ENCODE data around the gene CPTP. TPM values are rescaled to one million over a fixed set of nuclear protein-coding genes. Genes with fewer than 3 reads are reported as not detected.

CPTP gene
- total and polyA plus RNA-seq, 10 of the 15 experiments (the other 5 are each of a cell fraction or from before 2014, with no cell fraction given) = 0.06 to 24.3 (median 10.0) TPM

GRCh38 chr1:1356796-1357401 is 32.3 kb downstream of the CPTP start (continued):
- TF ChIP-seq MLLT1 (IDR thresholded peaks at IDR 0.05) (no peak), GATAD2B (conservative IDR thresholded peaks at IDR 0.05; ENCODE audit: low read depth) (no peak), ETV6 (conservative IDR thresholded peaks at IDR 0.05 in 1 of 2, IDR thresholded peaks at IDR 0.05 in 1 of 2; ENCODE audit: borderline replicate concordance in 1 of 2, low read depth in 1 of 2) (no peak), SP1 (IDR thresholded peaks at IDR 0.05; ENCODE audit: low read depth, low read length) (no peak), RAD51 (IDR thresholded peaks at IDR 0.05) (no peak), HDAC6 (IDR thresholded peaks at IDR 0.05; ENCODE audit: unreplicated experiment) (no peak), FOXM1 (IDR thresholded peaks at IDR 0.05; ENCODE audit: low read depth, low read length) (no peak), HDAC2 (IDR thresholded peaks at IDR 0.05) (no peak), CBFB (IDR thresholded peaks at IDR 0.05; ENCODE audit: low read depth) (no peak)

GRCh38 chr1:1357871-1358432 is 33.4 kb downstream of the CPTP start:
- Histone ChIP-seq H3K27me3 (replicated peaks in 1 of 2; ENCODE audit: control insufficient read depth in 2 of 2, insufficient read depth in 2 of 2, low read length in 1 of 2) (peaks cover 0 to 3% of the 10 kb centered on the region in 2 experiments; a peak in 2 of 4 replicates), H3K9ac (ENCODE audit: control insufficient read depth, insufficient read depth, low read length) (no peak overlapping the region)
- RAD21 ChIA-PET (ENCODE audit: unreplicated experiment) = no interaction called here

More at GRCh38 chr1:1357871-1358432, 33.4 kb downstream of the CPTP start:
- ChIA-PET CTCF (interaction anchor here (1.7 kb wide), 1 partner anchor 13 kb away, joined by 8 read pairs; no protein-coding TSS in a partner anchor), POLR2A (no interaction called here), SMC1A (ENCODE audit: uncharacterized antibody, unreplicated experiment) (no interaction called here)
- no peaks in the 10 kb centered on the region for H4K20me1 ChIP-seq (ENCODE audit: control insufficient read depth, insufficient read depth)
- FAIRE-seq = no peak
- no peaks in the 10 kb centered on the region for H3K79me2 ChIP-seq (ENCODE audit: control insufficient read depth, insufficient read depth, low read length)
- DNase-seq (ENCODE audit: low read depth, low spot score) = no peak
- 16% methylated on average over 17 of the region's 18 CpGs for WGBS (ENCODE audit: insufficient coverage, insufficient replicate concordance, low lambda C conversion rate, missing lambda C conversion rate)
- no TSS peak for BruUV-seq (replicated peaks)
- TF ChIP-seq ETV6 (conservative IDR thresholded peaks at IDR 0.05 in 1 of 2, IDR thresholded peaks at IDR 0.05 in 1 of 2; ENCODE audit: borderline replicate concordance in 1 of 2, low read depth in 1 of 2) (no peak), POLR2AphosphoS2 (IDR thresholded peaks at IDR 0.05; ENCODE audit: low read depth, low read length) (no peak), HDGF (IDR thresholded peaks at IDR 0.05) (no peak), CHD1 (IDR thresholded peaks at IDR 0.05; ENCODE audit: low read depth, low read length) (no peak), FOXM1 (IDR thresholded peaks at IDR 0.05; ENCODE audit: low read depth, low read length) (no peak), YY1 (IDR thresholded peaks at IDR 0.05; ENCODE audit: low read depth, low read length) (no peak), NR2F1 (conservative IDR thresholded peaks at IDR 0.05) (no peak), RFX5 (IDR thresholded peaks at IDR 0.05; ENCODE audit: low read depth, low read length) (no peak), SMAD1 (IDR thresholded peaks at IDR 0.05; ENCODE audit: low read depth, partially characterized antibody) (no peak), POLR2A (IDR thresholded peaks at IDR 0.05; ENCODE audit: low read depth, low read length) (no peak), ZNF207 (IDR thresholded peaks at IDR 0.05; ENCODE audit: borderline replicate concordance) (no peak), SP1 (IDR thresholded peaks at IDR 0.05; ENCODE audit: low read depth, low read length) (no peak), ZBED1 (IDR thresholded peaks at IDR 0.05; ENCODE audit: borderline replicate concordance) (no peak), MYB (IDR thresholded peaks at IDR 0.05; ENCODE audit: borderline replicate concordance, low read depth, low read length) (no peak), IRF5 (IDR thresholded peaks at IDR 0.05; ENCODE audit: borderline replicate concordance) (no peak), ZNF384 (IDR thresholded peaks at IDR 0.05; ENCODE audit: borderline replicate concordance, low read depth, low read length) (no peak), BMI1 (IDR thresholded peaks at IDR 0.05; ENCODE audit: borderline replicate concordance) (no peak)
- no peak for ATAC-seq
- in situ Hi-C loops (cut with MboI) (no loop called here), intact Hi-C loops (cut with micrococcal nuclease; ENCODE audit: unreplicated experiment) (no loop called here)
- H3K27ac ChIP-seq (ENCODE audit: control insufficient read depth, insufficient read depth) = no peak overlapping the region
- peaks cover 5% of the 10 kb centered on the region for H3K4me1 ChIP-seq (ENCODE audit: control insufficient read depth, insufficient read depth, low read length)
- no peaks in the 10 kb centered on the region for H3K9me3 ChIP-seq (replicated peaks; ENCODE audit: control insufficient read depth, insufficient read depth, low read length)
- H3K4me3 ChIP-seq = no peak overlapping the region
- no peak overlapping the region for H2AFZ ChIP-seq (ENCODE audit: control insufficient read depth, low read depth, low read length)
- H3K36me3 ChIP-seq (ENCODE audit: control insufficient read depth in 2 of 2, insufficient read depth in 2 of 2, low read length in 1 of 2) = no peaks in the 10 kb centered on the region
- H3K4me2 ChIP-seq (ENCODE audit: control insufficient read depth, insufficient read depth) = no peak overlapping the region

Measured in GM12878 (cell line).